Ectodermal cell (in vitro differentiated cells): ENCODE measurements around the gene MXRA8.

Source experiments
- H3K27ac ChIP-seq: 2 replicates; pipeline ENCODE4 v1.7.0; 2013; ENCODE audit warnings: mild to moderate bottlenecking, low read depth, low read length; ENCODE audit not compliant: insufficient read depth, poor library complexity, severe bottlenecking
- H3K27me3 ChIP-seq: 2 replicates; pipeline ENCODE4 v1.7.0; 2013; ENCODE audit warnings: mild to moderate bottlenecking, low read length; ENCODE audit not compliant: insufficient read depth, control insufficient read depth, poor library complexity, severe bottlenecking
- H3K36me3 ChIP-seq: one replicate; pipeline ENCODE4 v1.7.0; 2013; ENCODE audit warnings: low read length; ENCODE audit not compliant: control insufficient read depth, insufficient read depth
- H3K4me1 ChIP-seq: one replicate; pipeline ENCODE4 v1.7.0; 2013; ENCODE audit warnings: low read length; ENCODE audit not compliant: control insufficient read depth, insufficient read depth
- H3K4me3 ChIP-seq: 2 replicates; pipeline ENCODE4 v1.7.0; 2013; ENCODE audit warnings: low read depth, low read length, control low read depth; ENCODE audit not compliant: insufficient read depth
- H3K9me3 ChIP-seq: 2 replicates; pipeline ENCODE4 v1.7.0; 2013; ENCODE audit warnings: mild to moderate bottlenecking, low read length, moderate library complexity; ENCODE audit not compliant: control insufficient read depth
- WGBS, 2 experiments: methylation state at CpG; one replicate each; pipeline ENCODE4 v1.1.7; 2013; ENCODE audit warnings: missing lambda C conversion rate in 2 of 2; 5-methylcytosine and 5-hydroxymethylcytosine counted together

Gene MXRA8

DNA sequence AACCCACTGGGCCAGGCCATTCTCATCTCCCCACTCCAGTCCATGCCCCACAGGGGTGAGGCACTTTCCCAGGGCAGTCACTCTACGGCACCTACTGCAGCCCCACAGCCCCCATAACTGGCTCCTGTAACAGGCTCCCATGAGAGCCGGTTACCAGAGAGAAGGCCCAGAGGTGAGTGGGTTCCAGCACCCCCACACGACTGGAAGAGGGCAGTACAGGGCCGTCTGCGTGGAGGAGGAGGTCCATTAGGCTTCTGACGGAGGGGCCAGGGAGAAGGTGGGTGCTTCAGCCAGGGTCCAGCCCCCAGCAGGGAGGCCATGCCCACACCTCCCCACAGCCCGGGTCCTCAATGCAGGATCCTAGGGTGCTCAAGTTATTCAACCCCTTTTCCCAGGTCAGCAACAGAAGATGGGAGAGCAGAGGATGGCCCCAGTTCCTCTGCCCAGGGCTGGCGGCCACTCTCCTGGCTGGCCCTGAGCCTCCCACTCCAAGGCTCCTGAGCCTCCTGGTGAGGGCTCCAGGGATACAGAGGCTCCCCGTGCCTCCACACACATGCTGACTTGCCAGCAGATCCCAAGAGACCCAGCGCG, 52.2 kb downstream of the MXRA8 start:
- peak overlapping the region; percentile 83 for H3K4me3 ChIP-seq
- 57 to 58% methylated on average over 11 of the region's 11 CpGs for WGBS, 2 experiments
- no peak overlapping the region for H3K27ac ChIP-seq
- H3K9me3 ChIP-seq: no peaks in the 10 kb centered on the region
- peaks cover 36% of the 10 kb centered on the region for H3K4me1 ChIP-seq
- peaks cover 13% of the 10 kb centered on the region for H3K27me3 ChIP-seq
- H3K36me3 ChIP-seq: no peaks in the 10 kb centered on the region

- WGBS, 2 experiments: 62 to 66% methylated on average over 25 of the region's 25 CpGs
- Histone ChIP-seq H3K4me1 (peaks cover 36% of the 10 kb centered on the region), H3K4me3 (peak overlapping the region; percentile 3), H3K9me3 (no peaks in the 10 kb centered on the region), H3K36me3 (no peaks in the 10 kb centered on the region), H3K27me3 (peaks cover 13% of the 10 kb centered on the region), H3K27ac (peak overlapping the region; percentile 69)
These were observed 52.9 kb downstream of the MXRA8 start for GRCh38 chr1:1305300-1306069.

DNA sequence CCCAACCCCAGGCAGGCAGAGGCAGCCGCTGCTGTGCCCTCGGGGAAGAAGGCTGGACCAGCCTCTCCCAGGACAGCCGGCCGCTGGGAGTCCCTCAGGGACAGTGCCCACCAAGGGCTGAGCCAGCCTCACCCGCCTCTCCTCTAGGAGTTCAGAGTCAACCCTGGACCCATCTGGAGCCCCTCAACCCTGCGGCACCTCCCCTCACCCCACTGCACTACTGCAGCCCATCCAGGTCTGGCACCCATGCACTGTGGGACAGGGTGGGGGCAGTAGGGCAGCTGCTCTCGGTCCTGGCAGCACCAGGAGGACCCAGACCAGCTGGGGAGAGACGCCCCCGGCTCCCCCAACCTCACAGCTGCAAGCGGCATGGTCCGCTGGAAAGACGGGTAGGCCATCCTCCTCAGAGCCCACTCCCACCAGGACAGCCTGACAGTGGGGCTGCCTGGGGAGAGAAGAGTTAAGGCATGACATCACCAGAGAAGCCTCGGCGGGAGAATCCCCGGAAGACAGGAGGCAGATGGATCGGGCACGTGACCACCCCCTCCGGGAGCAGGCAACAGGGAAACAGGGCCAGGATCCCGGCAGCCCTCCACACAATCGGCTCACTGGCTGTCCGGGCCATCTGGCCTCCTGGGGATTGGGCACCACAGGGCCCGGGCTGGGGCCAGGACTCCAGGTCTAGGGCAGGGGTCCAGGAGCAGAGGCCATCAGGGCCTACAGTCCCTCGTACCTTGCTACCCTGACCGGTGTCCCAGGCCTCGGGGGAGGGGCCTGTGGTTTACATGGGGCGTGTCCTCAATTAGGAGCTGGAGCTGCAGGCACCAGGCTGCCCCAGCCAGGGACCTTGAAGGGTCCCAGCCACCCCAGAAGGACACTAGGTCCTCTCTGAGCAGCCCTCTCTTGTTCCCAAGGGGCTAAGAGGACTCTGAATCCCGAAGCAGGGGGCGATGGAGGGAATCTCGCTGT, 53.7 kb downstream of the MXRA8 start:
- no peaks in the 10 kb centered on the region for H3K9me3 ChIP-seq
- peak overlapping the region; percentile 14 for H3K4me3 ChIP-seq
- WGBS, 2 experiments: 35 to 36% methylated on average over 29 of the region's 29 CpGs
- H3K4me1 ChIP-seq: peaks cover 28% of the 10 kb centered on the region
- peak overlapping the region; percentile 69 for H3K27ac ChIP-seq
- H3K27me3 ChIP-seq: peaks cover 11% of the 10 kb centered on the region
- no peaks in the 10 kb centered on the region for H3K36me3 ChIP-seq

DNA sequence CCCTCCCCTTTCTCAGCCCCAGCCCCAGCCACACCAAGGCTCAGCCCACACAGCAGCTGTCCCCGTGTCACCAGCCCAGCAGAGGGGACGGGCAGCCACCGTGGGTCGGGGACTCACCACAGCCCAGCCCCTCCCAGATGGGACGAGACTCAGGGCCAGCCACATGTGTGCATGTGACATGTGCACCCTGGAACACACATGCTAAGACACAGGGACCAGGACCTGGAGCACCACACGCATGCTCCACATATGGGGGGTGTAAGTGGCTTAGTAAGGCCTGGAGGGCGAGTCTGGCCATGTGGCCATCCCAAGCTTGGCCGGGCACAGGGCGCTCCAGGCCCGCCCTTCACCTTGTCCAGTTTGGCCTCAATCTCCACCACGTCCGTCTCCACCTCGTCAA, 54.6 kb downstream of the MXRA8 start:
- Histone ChIP-seq H3K4me3 (no peak overlapping the region), H3K27ac (no peak overlapping the region), H3K9me3 (no peaks in the 10 kb centered on the region), H3K4me1 (peaks cover 23% of the 10 kb centered on the region), H3K27me3 (peaks cover 2% of the 10 kb centered on the region), H3K36me3 (no peaks in the 10 kb centered on the region)
- 90 to 93% methylated on average over 13 of the region's 13 CpGs for WGBS, 2 experiments

- no peaks in the 10 kb centered on the region for H3K27me3 ChIP-seq
- H3K27ac ChIP-seq: no peak overlapping the region
- WGBS, 2 experiments: 88% methylated on average over 31 of the region's 31 CpGs
- no peaks in the 10 kb centered on the region for H3K36me3 ChIP-seq
- H3K9me3 ChIP-seq: no peaks in the 10 kb centered on the region
- H3K4me3 ChIP-seq: no peak overlapping the region
- H3K4me1 ChIP-seq: peaks cover 23% of the 10 kb centered on the region
These were observed 55.3 kb downstream of the MXRA8 start for GRCh38 chr1:1302951-1303509.
